SKM-1 treated with dmso at 0.1 percent for 144 hours (cell line): ENCODE results near the gene SF3A1.

Experiments
- DNase-seq: peaks from one replicate; lab custom pipeline; 2025; ENCODE audit not compliant: unreplicated experiment; lab: John Stamatoyannopoulos, UW

Gene SF3A1

GRCh38 chr22:30325724-30326254 is 30.9 kb downstream of the SF3A1 start:
- no peak for DNase-seq

- DNase-seq = no peak
These were observed 31.5 kb downstream of the SF3A1 start for GRCh38 chr22:30325065-30325720.

GRCh38 chr22:30324014-30324730 is 32.5 kb downstream of the SF3A1 start:
- DNase-seq = no peak

- DNase-seq = no peak
These were observed 33.4 kb downstream of the SF3A1 start for GRCh38 chr22:30323246-30323645.

- DNase-seq = no peak
These were observed 35.2 kb downstream of the SF3A1 start for GRCh38 chr22:30321461-30321860.

GRCh38 chr22:30320021-30320556 is 36.6 kb downstream of the SF3A1 start:
- no peak for DNase-seq

- no peak for DNase-seq
These were observed 37.8 kb downstream of the SF3A1 start for GRCh38 chr22:30318799-30319419.

- DNase-seq = no peak
These were observed 38.9 kb downstream of the SF3A1 start for GRCh38 chr22:30317778-30318177.

- no peak for DNase-seq
These were observed 40.6 kb downstream of the SF3A1 start for GRCh38 chr22:30315962-30316576.

- no peak for DNase-seq
These were observed 41.8 kb downstream of the SF3A1 start for GRCh38 chr22:30314915-30315314.

- DNase-seq = no peak
These were observed 42.9 kb downstream of the SF3A1 start for GRCh38 chr22:30313527-30314363.

- no peak for DNase-seq
These were observed 44.6 kb downstream of the SF3A1 start for GRCh38 chr22:30312053-30312452.

GRCh38 chr22:30310881-30311771 is 45.6 kb downstream of the SF3A1 start:
- DNase-seq = no peak

GRCh38 chr22:30309951-30310741 is 46.5 kb downstream of the SF3A1 start:
- DNase-seq = peak; percentile 73

GRCh38 chr22:30308518-30309230 is 48.0 kb downstream of the SF3A1 start:
- no peak for DNase-seq

GRCh38 chr22:30308093-30308492 is 48.6 kb downstream of the SF3A1 start:
- no peak for DNase-seq

- no peak for DNase-seq
These were observed 49.6 kb downstream of the SF3A1 start for GRCh38 chr22:30307041-30307574.

GRCh38 chr22:30306627-30307011 is 50.1 kb downstream of the SF3A1 start:
- no peak for DNase-seq
